Stimulated activated CD4-positive, alpha-beta T cell treated with anti-CD3 and anti-CD28 coated beads, Interleukin-2, amount 100 ng/mL, for 4 hours (primary cell): ENCODE measurements around the gene CRISPLD2.
A peak's percentile ranks its signal among the peaks of the same experiment; 100 is the strongest.

Experiments used
- DNase-seq: peaks from one replicate; pipeline ENCODE4 v3.0.0-alpha.2; 2020; ENCODE audit warnings: low read depth

The CRISPLD2 gene

GRCh38 chr16:84913315-84913714, 93.5 kb downstream of the CRISPLD2 start:
- DNase-seq, result no peak

GRCh38 chr16:84914273-84914672, 94.5 kb downstream of the CRISPLD2 start:
- DNase-seq, result no peak

GRCh38 chr16:84916178-84916577, 96.4 kb downstream of the CRISPLD2 start:
- no peak for DNase-seq

- DNase-seq, result no peak
Observed at GRCh38 chr16:84916850-84917249, 97.1 kb downstream of the CRISPLD2 start.

- no peak for DNase-seq
Observed at GRCh38 chr16:84917492-84917891, 97.7 kb downstream of the CRISPLD2 start.

- no peak for DNase-seq
Observed at GRCh38 chr16:84918006-84918909, 98.5 kb downstream of the CRISPLD2 start.

- no peak for DNase-seq
Observed at GRCh38 chr16:84919269-84919668, 99.5 kb downstream of the CRISPLD2 start.

GRCh38 chr16:84919708-84920107, 99.9 kb downstream of the CRISPLD2 start:
- no peak for DNase-seq

- DNase-seq, result no peak
Observed at GRCh38 chr16:84920333-84920732, 100.5 kb downstream of the CRISPLD2 start.

GRCh38 chr16:84922351-84923120, 102.8 kb downstream of the CRISPLD2 start:
- no peak for DNase-seq

GRCh38 chr16:84924331-84925091, 104.7 kb downstream of the CRISPLD2 start:
- DNase-seq, result no peak

- DNase-seq, result peak; percentile 51
Observed at GRCh38 chr16:84925092-84925772, 105.4 kb downstream of the CRISPLD2 start.

- no peak for DNase-seq
Observed at GRCh38 chr16:84925773-84926372, 106.1 kb downstream of the CRISPLD2 start.

- DNase-seq, result no peak
Observed at GRCh38 chr16:84926462-84926861, 106.7 kb downstream of the CRISPLD2 start.

- no peak for DNase-seq
Observed at GRCh38 chr16:84927621-84928591, 108.1 kb downstream of the CRISPLD2 start.

- no peak for DNase-seq
Observed at GRCh38 chr16:84928679-84929420, 109.1 kb downstream of the CRISPLD2 start.

GRCh38 chr16:84929421-84930297, 109.9 kb downstream of the CRISPLD2 start:
- no peak for DNase-seq
